NCI-H2227 (cell line): ENCODE results near the gene PPP1R27.

Source experiments
- DNase-seq: peaks from one replicate; lab custom pipeline; 2025; ENCODE audit not compliant: unreplicated experiment; lab: John Stamatoyannopoulos, UW

PPP1R27 gene, protein sequence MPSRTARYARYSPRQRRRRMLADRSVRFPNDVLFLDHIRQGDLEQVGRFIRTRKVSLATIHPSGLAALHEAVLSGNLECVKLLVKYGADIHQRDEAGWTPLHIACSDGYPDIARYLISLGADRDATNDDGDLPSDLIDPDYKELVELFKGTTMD

GRCh38 chr17:81834831-81835267 is at the start of gene PPP1R27:
TSS of gene PPP1R27 (minus strand) at chr17:81835050. CDS start at chr17:81834953, 97 bp downstream.
- no peak for DNase-seq

- no peak for DNase-seq
Observed at GRCh38 chr17:81884520-81884919, 49.7 kb upstream of the PPP1R27 start.

- no peak for DNase-seq
Observed at GRCh38 chr17:81879121-81879520, 44.3 kb upstream of the PPP1R27 start.

GRCh38 chr17:81878294-81878693 is 43.4 kb upstream of the PPP1R27 start:
- no peak for DNase-seq

GRCh38 chr17:81877569-81877968 is 42.7 kb upstream of the PPP1R27 start:
- DNase-seq = no peak

DNA sequence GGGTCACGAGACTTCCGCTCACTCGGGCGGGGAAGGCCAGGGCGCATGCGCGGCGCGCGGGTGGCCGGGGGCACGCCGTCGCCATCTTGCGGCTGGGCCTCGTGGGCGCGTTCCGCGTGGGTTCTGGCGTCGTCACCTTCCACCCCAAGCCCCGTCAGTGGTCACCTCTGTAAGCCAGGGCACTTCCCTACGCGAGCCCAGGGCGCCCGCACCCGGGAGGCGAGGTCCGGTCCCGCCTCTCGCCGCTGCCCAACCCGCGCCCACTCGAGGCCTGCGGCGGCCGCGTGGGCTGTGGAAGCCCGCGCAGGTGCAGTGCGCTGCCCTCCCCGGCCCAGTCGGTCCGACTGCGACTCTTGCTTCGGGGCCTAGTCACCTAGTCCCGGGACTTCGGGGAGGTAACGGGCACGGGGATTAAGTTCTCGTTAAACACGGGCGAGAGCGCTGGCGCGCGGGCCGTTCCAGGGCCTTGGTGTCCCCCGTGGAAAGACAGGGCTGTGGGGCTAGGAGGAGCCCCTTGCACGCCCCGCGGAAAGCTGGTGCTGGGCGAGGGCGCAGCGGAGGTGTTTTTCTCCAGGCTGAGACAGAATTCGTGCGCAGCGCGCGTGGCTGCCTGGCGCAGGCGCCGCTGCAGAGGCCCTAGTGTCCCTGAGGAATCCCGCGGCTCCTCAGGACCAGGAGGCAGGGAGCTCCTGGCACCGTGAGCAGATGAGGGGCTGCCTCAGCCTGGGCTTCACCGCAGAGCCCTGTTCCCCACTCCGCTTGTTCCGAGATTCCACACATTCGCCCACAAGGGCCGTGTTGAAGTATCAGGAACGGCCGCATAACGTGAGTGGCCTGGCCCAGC is 36.8 kb upstream of the PPP1R27 start:
- DNase-seq = peak; percentile 95

- no peak for DNase-seq
Observed at GRCh38 chr17:81870981-81871386, 36.1 kb upstream of the PPP1R27 start, which contains the start of gene ARHGDIA. TSS of gene ARHGDIA (minus strand) at chr17:81871337. CDS start at chr17:81869930, 1,407 bp downstream.

GRCh38 chr17:81870131-81870980 is 35.5 kb upstream of the PPP1R27 start:
- DNase-seq = peak; percentile 65

DNA sequence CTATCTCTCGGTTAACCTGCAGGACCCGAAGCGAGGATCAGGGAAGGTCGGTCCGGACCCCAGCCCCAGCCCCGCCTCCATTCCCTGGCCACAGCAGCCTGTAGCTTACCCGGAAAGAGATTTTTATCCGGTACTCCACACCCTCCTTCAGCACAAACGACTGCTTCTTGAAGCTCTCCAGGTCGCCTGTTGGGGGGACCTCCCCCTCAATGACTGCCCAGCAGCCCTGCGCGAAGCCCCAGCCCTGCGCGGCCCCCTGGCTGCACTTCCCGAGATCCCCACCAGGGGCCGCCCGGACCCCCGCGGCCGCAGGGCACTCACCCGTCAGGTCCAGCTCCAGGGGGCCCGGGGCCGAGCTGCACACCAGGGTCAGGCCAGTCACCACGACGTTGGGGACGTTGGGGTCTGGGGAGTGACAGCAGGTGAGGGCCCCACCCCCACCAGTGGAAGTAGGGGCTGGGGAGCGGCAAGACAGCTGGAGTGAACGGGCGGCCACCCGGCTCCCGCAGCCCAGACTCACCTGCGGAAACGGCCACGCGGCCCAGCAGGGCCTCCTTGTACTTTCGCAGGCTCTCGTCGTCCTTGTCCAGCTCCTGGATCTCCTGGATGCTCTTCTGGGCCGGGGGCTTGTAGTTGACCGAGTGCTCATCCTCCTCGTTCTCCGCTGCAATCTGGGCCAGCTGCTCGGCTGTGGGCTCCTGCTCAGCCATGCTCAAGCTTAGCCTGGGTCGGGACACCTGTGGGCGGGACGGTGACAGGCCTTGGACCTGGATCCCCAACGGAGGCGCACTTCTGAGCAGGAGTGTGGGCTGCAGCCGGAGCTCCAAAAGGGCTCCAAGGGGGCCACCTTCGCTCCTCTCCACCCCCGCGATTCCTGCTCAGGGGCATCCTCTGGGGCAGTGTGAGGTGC is 34.6 kb upstream of the PPP1R27 start:
- peak; percentile 65 for DNase-seq

- peak; percentile 44 for DNase-seq
Observed at GRCh38 chr17:81868674-81869220, 33.9 kb upstream of the PPP1R27 start.

- no peak for DNase-seq
Observed at GRCh38 chr17:81867991-81868673, 33.3 kb upstream of the PPP1R27 start.

DNA sequence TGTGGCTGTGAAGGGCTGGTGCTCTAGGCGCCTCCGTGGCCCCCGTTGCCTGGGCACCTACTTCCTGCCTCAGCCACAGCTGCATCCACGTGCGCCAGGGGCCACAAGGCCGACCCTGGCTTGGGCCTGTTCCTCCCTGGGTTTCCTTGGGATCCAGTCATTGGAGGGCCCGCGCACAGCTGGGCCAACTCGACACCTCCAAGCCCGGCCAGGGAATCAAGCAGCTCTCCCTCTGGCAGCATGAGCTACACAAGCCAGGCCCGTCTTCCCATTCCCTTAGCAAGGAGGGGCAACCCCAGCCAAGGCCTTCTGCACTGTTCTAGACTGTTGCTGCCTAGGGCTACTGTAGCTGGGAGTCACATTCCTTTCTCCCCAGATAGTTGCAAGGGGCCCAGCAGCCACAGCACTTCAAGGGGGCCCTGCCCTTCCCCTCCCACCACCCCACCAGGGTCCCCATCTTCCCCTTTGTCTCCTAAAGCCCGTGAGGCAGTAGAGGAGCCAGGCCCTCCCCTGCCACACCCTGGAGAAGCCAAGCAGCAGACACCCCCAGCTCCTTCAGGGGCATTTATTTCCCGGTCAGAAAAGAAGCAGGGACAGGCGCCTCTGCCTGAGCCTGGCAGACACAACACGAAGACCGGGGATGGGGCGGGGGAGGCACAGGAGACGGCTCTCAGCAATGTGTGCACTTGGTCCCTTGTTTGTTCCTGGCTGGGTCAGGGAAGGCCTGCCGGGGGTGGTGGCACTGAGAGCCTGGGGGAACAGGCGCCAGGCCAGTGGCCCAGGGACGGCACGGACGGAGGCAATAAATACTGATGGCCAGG is 32.5 kb upstream of the PPP1R27 start:
- DNase-seq = peak; percentile 30

DNA sequence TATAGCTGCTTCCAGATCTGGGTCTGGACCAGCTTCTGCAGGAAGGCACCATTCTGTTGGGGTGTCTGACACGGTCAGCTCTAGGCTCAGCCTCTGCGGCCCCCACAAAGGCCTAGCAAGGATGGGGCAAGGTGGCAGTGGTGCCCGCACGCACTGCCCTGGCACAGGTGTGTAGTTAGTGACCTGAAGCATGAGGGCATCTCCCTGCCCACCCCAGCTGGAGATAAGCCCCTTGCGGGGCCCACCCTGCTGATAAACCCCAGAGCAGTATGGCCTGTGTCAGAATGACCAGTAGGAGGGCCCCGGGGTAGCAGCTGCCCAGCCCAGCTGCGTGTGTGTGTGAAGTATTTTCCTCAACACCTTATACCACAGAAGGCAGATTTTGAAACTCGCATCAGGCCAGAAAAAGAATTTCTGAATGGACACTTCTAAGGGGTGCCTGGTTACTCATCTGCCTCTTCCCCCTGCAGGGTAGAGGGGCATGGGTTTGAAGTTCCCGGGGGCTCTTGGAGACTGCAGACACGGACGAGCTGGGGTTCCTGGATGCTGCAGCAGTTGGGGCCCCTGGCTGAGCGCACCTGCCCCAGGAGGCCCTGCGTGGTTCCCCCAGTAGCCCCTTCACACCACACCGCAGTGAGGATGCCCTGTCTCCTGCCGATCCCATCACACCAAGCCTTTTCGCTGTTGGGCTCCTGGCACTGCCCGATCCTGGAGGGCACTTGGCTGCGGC is 31.8 kb upstream of the PPP1R27 start:
- no peak for DNase-seq

DNA sequence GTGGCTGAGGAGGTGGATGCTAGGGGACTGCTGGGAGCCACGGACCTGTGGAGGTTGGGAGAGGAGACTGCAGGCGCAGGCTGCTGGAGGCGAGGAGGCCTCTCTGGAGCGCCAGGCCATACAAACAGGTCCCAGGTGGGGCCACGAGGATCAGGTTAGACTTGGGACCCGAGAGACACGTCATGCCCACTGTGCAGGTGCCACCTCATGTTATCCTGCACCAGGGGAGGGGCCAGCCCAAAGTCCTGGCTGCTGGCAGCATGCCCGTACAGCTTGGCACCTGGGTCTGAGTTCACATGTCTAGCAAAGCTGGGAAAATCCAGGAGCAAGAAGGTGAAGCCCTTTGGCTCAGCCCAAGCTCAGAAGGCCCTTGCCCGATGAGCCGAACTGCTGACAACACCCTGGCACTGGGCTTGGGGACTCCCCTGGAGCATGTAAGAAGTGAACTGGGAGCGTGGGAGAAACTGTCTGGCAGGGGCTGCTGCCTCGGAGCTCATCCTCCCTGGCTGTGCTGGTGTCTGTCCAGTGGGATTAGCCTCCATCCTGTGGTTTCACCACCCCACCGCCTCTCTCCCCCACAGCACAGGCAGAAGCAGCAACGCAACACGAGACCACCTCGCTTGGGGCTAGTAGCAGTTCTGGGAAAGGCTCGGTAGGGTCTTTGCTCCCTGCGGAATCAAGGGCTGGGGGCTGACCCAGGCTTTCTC is 31.0 kb upstream of the PPP1R27 start:
- DNase-seq = no peak

DNA sequence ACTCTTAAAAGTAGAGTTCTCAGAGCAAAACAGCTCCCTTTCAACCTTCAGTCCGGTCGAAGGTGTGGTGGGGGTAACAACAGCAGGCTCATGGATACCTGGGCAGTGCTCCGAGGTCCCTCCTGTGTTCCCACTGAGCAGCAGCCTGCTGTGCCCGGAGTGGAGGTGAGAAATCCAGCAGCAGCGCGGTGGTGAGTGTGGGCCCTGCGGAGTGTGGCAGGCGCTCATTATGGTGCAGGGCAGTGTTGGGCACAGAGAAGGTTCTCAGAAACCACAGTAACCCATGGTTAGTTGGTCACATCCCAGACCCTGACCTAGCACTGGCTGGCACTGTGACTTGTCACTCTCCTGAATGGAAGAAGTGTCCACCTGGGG is 30.5 kb upstream of the PPP1R27 start:
- DNase-seq = no peak

DNA sequence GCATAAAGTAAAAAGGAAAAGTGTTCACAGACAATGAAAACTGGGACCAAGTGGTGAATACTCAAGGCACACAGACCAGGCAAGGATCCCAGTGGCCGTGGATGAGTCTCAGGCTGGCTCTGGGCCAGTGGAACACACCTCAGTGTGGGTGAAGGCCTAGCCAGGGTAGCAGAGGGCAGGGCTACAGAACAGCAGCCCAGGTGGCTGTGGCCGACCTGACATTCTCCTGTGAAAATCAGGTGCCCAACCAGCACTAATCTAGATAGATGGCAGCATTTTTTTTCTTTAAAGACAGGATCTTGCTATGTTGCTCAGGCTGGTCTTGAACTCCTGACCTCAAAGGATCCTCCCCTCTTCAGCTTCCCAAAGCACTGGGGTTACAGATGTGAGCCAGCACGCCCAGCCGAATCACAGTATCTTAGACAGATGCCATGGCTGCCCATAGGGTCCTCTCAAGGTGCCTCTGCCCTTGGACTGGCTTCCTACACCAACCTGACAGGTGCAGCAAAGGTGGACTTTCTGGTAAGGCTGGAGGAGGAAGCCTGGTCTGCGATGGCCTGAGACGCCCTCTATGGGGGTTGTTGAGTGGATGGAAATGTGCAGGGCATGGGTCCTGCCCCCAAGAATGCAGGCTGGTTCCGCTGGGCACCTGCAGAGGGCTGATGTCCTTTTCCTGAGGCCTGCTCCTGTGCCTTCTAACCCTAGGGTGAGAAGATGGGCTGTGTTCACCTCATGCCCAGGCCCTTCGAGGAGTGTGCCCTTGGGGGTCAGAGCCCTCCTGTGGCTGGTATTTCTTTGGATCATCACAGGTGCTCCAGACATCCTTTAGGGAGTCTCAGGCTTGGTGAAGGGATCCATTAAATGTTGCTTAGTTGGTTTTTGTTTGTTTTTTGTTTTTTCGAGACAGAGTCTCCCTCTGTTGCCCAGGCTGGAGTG is 29.3 kb upstream of the PPP1R27 start:
- no peak for DNase-seq
